WERI-Rb-1 (cell line): Measurements from ENCODE around the gene TMEM179B.

Experiments
- DNase-seq: peaks from one replicate; pipeline ENCODE4 v3.0.0-alpha.2; 2020
- H3K27ac ChIP-seq: fragments of 250-450 bp; sonication (Bioruptor Pico); 2 replicates; pipeline ENCODE4 v1.5.1; 2020; ENCODE audit warnings: mild to moderate bottlenecking, moderate library complexity
- H3K27me3 ChIP-seq: fragments of 250-450 bp; sonication (Bioruptor Pico); 2 replicates; pipeline ENCODE4 v1.5.1; 2021; ENCODE audit warnings: mild to moderate bottlenecking, low read depth, moderate library complexity; ENCODE audit not compliant: insufficient read depth, severe bottlenecking
- H3K36me3 ChIP-seq: fragments of 250-450 bp; sonication (Bioruptor Pico); 2 replicates; pipeline ENCODE4 v1.5.1; 2020; ENCODE audit warnings: mild to moderate bottlenecking, moderate library complexity
- H3K4me3 ChIP-seq: 2 replicates; pipeline ENCODE4 v1.5.1; 2011; ENCODE audit warnings: low read depth, mild to moderate bottlenecking, control low read depth, low read length
- H3K9me3 ChIP-seq: fragments of 250-450 bp; sonication (Bioruptor Pico); 2 replicates; pipeline ENCODE4 v1.5.1; 2021; ENCODE audit warnings: mild to moderate bottlenecking, moderate library complexity; ENCODE audit not compliant: severe bottlenecking
- TF ChIP-seq, protein P1 (sequence below): IDR thresholded peaks from 2 replicates; pipeline ENCODE4 v1.5.1; 2011; ENCODE audit warnings: low read depth, mild to moderate bottlenecking, control low read depth, inconsistent platforms, low read length

The TMEM179B gene

DNA sequence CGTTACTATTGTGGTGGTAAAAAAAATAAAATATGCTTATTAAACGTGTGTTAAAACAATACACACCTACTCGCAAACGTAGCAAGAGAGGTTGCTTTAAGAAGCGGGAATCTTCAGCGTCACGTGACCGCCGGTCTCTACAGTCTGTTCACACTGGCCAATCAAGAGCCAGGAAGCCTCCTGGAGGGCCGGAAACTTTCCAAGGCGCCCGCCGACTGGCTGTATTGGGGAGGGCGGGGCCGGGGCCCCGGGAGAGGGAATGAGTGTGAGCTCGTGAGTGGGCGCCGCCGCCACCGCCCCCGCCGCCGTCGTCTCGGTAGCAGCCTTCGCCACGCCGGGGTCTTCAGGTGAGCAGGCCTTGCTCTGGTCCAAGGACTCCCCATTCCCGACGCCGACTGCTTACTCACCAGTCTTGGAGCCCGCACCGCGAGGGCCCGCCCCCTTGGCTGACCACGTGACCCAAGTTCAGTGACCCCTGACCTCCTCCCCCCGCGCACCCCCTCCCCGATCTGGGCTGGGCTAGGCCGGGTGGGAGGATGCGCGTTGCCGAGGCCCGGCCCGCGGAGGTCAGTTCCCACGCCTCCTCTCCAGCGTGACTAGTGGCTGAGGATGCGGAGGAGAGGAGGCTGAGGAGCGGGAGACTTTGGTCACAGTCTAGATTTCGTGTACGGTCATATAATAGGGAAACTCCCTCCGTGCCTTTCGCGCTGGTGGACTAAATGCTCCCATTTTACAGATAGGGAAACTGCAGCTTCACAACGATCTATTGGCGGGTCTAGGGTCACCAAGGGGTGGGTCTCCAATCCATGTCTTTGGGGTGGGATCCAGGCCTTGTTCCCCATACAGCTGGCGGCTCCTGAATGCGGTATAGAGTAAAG lies 15.8 kb upstream of the TMEM179B start, which contains the start of gene TAF6L:
Gene TAF6L (plus strand): TSS at position 253 of the 878 bp plus-strand sequence. CDS start 4,388 bp downstream, outside the sequence.
- TF ChIP-seq, protein P1, sequence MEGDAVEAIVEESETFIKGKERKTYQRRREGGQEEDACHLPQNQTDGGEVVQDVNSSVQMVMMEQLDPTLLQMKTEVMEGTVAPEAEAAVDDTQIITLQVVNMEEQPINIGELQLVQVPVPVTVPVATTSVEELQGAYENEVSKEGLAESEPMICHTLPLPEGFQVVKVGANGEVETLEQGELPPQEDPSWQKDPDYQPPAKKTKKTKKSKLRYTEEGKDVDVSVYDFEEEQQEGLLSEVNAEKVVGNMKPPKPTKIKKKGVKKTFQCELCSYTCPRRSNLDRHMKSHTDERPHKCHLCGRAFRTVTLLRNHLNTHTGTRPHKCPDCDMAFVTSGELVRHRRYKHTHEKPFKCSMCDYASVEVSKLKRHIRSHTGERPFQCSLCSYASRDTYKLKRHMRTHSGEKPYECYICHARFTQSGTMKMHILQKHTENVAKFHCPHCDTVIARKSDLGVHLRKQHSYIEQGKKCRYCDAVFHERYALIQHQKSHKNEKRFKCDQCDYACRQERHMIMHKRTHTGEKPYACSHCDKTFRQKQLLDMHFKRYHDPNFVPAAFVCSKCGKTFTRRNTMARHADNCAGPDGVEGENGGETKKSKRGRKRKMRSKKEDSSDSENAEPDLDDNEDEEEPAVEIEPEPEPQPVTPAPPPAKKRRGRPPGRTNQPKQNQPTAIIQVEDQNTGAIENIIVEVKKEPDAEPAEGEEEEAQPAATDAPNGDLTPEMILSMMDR: no peak
- peak within 1 kb of the TSS; percentile 92 for H3K27ac ChIP-seq
- no peaks in the 10 kb centered on the region for H3K9me3 ChIP-seq
- peak; percentile 97 for DNase-seq
- H3K27me3 ChIP-seq: no peaks in the 10 kb centered on the region
- H3K36me3 ChIP-seq: peaks cover 34% of the 10 kb centered on the region
- H3K4me3 ChIP-seq: peak within 1 kb of the TSS; percentile 70

DNA sequence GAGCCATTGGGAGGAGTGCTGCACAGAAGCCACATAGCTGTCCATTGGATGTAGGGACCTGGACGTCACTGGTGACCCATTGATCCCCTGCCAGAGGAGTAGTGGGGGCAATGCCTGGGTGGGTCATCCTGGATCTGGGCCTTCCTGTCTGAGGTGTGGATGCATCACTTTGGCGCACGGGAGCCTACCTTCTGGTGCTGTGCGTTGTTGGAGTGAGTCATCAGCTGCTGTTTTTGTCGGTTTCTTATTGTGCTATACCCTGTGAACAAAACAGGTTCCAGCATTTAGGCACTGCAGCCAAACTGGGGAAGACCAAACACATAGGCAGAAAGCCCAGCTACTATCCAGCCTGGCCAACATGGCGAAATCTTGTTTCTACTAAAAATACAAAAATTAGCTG lies 12.8 kb upstream of the TMEM179B start:
- Histone ChIP-seq H3K36me3 (peaks cover 45% of the 10 kb centered on the region), H3K27me3 (no peaks in the 10 kb centered on the region), H3K9me3 (no peaks in the 10 kb centered on the region), H3K4me3 (no peak overlapping the region), H3K27ac (no peak overlapping the region)
- no peak for DNase-seq
- TF ChIP-seq, protein P1: no peak

DNA sequence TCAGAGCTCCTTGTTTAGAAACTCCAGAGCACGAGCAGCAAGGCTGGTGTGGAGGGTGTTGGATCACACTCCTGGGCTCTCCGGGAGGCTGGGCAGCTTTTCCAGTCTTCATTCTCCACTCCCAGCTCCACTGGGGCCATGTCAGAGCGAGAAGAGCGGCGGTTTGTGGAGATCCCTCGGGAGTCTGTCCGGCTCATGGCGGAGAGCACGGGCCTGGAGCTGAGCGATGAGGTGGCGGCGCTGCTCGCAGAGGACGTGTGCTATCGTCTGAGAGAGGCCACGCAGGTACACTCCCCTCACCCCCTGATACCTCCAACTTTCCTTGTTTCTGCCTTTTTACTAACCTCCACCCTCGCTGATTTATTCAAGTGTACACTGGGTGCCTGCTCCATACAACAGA lies 11.6 kb upstream of the TMEM179B start:
- no peak for DNase-seq
- H3K27ac ChIP-seq: no peak overlapping the region
- H3K9me3 ChIP-seq: no peaks in the 10 kb centered on the region
- TF ChIP-seq, protein P1: no peak
- H3K36me3 ChIP-seq: peaks cover 51% of the 10 kb centered on the region
- no peak overlapping the region for H3K4me3 ChIP-seq
- H3K27me3 ChIP-seq: no peaks in the 10 kb centered on the region

DNA sequence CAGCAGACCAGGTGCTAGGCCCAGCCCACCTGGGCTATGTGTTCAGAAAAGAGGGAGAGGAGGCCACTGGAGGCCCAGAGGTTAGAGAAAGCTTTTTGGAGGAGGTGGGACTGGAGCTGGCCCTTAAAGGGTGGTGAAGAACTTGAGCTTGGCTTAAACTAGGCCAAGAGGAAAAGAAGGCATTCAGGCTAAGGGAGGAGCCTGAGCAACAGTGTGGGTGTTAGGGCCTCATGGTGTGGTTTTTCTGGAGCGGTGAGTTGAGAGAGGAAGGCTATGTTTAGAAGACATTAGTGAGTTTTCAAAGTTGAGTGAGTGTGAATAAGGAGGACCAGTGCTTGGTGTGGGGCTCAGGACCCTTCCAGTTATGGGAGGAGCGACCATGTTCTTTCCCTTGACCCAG lies 9.8 kb upstream of the TMEM179B start:
- H3K27ac ChIP-seq: no peak overlapping the region

DNA sequence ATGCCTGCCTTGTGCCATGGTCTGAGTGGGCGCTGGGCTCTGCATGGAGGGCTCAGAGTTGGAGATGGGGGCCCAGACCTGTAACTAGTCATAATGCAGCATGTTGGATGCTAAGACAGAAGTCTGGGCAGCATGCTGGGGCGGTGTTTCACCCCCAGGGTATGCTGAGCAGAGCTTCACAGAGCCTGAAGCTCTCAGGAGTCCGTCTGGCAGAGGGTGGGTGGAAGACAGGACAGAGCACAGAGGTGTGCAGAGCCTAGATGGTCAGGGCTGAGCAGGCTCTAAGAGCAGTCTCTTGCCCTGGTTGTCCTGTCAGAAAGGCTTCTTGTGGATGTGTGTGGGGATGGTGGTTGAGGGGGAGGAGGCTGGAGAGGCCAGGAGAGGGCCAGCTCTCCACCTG lies 8.8 kb upstream of the TMEM179B start:
- peaks cover 57% of the 10 kb centered on the region for H3K36me3 ChIP-seq

More for the DNA sequence above, 9.8 kb upstream of the TMEM179B start:
- H3K9me3 ChIP-seq: no peaks in the 10 kb centered on the region
- no peaks in the 10 kb centered on the region for H3K27me3 ChIP-seq
- H3K36me3 ChIP-seq: peaks cover 54% of the 10 kb centered on the region
- TF ChIP-seq, protein P1: no peak
- H3K4me3 ChIP-seq: no peak overlapping the region
- DNase-seq: no peak

More for the DNA sequence above, 8.8 kb upstream of the TMEM179B start:
- no peak overlapping the region for H3K27ac ChIP-seq
- no peaks in the 10 kb centered on the region for H3K9me3 ChIP-seq
- no peak for DNase-seq
- TF ChIP-seq, protein P1: no peak
- no peak overlapping the region for H3K4me3 ChIP-seq
- no peaks in the 10 kb centered on the region for H3K27me3 ChIP-seq
